ENCODE data around the gene FTH1.

GRCh38 chr11:61914471-61915171 lies 52.8 kb downstream of the FTH1 start:
- TF ChIP-seq CTCF (IDR thresholded peaks at IDR 0.05; ENCODE audit: low read depth, low read length, poor library complexity, severe bottlenecking) (no peak), EZH2phosphoT487 (IDR thresholded peaks at IDR 0.05; ENCODE audit: borderline replicate concordance, low read length) (no peak)

Measured in DOHH2 (cell line).